Suppressor macrophage (primary cell): ENCODE measurements around the gene ADAD2.

Experiments used
- DNase-seq, 4 experiments: peaks; one replicate each; pipeline ENCODE4 v3.0.0-alpha.2; 2020 to 2022
- total RNA-seq, 17 experiments: gene quantifications; one replicate each; lab custom pipeline; 2026; ENCODE audit warnings: mixed read lengths in 6 of 17, inconsistent platforms in 3 of 17; lab: John Stamatoyannopoulos, UW

ADAD2 gene
- 0 to 5.0 (median 0.28) reads per million in 17 experiments for total RNA-seq

DNA sequence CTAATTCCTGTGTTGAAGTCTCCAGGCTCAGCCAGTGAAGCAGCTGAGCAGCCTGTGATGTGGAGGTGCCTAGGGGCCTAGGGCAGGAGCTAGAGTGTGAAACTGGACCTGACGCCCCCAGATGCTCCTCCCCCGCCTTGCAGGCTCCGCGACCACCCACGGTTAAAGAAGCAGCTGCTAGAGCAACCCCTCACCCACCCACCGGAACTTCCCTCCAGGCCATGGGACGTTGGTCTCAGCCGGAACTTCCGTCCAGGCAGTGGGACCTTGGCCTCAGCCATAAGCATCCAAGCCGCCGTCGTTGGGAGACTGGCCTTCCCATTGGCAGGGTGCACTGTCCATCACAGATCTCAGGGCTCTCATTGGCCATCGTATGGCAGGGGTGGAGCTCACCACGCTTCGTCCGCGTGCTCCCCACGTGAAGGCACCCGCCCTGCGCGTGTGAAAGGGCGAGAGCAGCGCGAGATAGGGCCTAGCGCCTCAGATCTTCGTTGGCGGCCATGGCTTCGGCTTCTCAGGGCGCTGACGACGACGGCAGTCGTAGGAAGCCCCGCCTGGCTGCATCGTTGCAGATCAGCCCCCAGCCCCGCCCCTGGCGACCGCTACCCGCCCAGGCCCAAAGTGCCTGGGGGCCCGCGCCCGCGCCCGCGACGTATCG, at the start of gene ADAD2:
TSS of gene ADAD2 (plus strand) at position 427 of the 658 bp plus-strand sequence. CDS start at position 501, 74 bp downstream.
- no peak for DNase-seq

DNA sequence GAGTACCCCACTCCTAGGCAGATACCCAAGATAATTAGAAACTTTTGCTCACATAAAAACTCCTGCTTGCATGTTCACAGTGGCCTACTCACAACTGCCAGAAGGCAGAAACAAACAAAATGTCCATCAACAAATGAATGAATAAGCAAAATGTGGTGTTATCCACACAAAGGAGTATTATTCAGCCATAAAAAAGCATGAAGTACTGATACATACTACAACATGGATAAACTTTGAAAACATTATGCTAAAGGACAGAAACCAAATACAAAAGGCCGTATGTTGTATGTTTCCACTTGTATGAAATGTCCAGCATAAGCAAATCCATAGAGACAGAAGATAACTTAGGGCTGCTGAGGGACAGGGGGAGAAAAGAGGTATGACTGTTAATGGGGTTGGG, 47.9 kb upstream of the ADAD2 start:
- no peak for DNase-seq

DNA sequence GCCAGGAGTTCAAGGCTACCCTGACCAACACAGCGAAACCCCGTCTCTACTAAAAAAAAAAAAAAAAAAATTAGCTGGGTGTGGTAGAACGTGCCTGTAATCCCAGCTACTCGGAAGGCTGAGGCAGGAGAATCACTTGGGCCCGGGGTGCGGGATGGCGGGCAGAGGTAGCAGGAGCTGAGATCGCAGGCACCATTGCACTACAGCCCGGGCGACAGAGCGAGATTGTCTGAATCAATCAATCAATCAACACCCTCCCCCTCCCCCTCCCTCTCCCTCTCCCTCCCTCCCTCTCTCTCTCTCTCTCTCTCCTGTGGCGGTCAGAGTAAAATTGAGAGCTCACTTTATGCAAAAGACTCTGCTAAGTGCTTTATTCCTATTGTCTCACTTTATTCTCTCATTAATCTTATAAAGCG, 47.2 kb upstream of the ADAD2 start:
- DNase-seq, result no peak

DNA sequence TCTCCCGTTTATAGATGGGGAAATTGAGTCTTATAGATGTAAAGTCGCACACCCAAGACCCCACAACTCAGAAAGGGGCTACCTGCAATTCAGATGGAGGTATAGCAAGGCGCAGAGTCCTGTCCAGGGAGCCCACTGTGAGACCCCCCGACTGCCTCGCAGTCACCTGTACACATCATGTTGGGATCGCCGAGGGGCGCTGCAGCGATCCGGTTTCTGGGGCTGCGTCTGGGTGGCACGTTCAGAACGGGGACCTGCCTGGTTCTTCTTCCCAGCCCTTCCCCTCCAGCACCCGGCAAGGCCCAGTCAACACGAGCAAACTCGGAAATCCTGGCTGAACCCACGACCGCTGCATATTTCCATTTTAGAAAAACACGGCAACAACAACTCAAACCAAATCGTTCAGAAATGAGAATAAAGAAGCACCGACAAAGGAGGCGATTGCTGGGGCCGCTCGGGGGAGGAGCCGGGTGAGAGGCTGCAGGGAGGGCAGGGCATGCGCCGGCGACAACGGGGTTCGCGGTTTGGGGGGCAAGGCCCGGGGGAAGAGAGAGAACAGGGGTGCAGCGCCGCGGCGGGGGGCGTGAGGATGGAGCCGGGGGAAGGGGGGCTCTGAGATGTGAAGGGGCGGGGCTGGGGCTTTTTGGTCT, 46.6 kb upstream of the ADAD2 start:
- DNase-seq, result peak; percentile 21 to 61 (median 38)

DNA sequence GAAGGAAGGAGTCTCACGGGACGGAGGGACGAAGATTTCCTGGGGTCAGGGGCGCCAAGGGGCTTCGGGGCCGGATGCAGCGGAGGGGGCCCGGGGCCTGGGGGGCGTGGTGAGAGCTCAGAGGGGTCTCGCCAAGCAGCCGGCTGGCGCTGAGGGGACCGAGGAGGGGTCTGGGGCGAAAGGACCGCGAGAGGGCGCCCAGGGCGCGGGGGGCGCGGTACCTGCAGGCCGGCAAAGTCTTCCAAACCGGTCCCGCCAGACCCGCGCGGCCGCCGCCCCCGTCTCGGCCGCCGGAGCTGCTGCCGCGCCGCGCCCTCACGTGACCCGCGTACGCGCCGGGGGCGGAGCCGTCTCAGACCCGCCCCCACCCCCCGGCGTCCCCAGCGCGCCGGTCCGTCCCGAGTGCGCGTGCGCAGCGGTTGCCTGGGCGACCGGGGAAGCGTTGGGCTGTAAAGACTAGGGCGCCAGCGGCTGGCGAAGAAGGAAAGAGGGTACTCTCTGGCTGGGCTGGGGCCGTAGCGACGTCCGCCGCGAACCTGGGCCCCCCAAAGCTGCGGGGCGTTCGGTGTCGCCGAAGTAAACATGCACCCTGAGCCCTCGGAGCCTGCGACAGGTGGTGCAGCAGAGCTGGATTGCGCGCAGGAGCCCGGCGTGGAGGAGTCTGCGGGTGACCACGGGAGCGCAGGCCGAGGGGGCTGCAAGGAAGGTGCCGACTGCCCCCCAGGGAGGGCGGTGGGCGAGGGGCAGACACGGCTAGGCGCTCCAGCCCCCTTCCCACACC, 45.9 kb upstream of the ADAD2 start, which contains the start of the genes DNAAF1 and HSDL1:
TSS of gene DNAAF1 (plus strand) at position 450 of the 781 bp plus-strand sequence. CDS start at position 583, 133 bp downstream.
TSS of gene HSDL1 (minus strand) at position 319 of the 781 bp plus-strand sequence. CDS start 13,856 bp downstream, outside the sequence.
- peak; percentile 94 to 99 (median 97) for DNase-seq

DNA sequence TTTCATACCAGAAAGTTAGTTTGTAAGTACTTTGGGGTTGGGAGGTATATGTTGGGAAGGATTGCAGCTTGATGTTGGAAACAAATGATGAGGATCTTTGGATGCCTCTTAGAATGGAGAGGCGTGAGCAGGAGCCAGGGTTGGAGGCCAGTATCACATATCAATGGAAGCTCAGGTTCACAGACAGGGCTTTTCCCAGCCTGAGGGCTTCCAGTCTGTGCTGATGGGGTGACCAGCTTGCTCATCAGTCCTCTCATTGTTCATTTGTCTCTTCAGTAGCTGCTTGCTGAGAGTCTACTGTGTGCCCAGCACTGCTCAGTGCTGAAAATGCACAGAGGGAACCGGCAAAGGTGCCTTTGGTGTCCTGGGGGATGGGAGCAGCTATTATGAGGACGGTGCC, 40.0 kb upstream of the ADAD2 start:
- no peak for DNase-seq

DNA sequence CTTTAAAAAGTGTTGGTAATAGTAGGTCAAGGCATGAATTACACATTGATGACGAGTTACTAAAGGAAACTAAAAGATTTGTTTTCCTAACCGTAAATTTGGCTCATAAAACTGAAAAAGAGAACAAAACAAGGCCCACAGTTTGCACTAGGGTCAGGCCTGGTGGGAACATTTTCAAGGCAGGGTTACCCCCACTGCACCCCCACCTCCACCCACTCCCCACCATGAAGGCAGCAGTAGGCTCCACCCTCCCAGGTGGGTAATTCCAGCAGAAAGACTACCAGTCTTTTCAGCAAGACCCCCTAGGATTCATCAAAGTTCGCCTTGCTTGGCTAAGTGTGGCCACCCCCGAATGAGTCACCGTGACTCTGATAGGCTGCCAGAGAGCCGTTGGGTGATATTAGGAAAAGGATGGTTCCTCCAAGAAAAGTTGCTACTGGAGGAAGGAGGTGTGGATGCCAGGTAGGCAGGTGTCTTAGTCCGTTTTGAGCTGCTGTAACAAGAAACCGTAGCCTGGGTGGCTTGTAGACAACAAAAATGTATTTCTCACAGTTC, 37.2 kb upstream of the ADAD2 start:
- DNase-seq, result no peak

DNA sequence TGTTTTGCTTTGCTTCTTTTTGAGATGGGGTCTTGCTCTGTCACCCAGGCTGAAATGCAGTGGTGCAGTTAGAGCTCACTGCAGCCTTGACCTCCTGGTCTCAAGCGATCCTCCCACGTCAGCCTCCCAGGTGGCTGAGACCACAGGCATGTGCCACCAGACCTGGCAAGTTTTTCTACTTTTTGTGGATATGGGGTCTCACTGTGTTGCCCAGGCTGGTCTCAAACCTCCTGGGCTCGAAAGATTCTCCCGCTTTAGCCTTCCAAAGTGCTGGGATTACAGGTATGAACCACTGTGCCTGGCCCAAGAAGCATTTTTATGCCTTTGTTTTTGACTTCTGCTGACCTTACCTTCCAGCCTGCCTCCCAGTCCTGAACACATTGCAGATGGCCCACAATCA, 35.7 kb upstream of the ADAD2 start:
- no peak for DNase-seq

DNA sequence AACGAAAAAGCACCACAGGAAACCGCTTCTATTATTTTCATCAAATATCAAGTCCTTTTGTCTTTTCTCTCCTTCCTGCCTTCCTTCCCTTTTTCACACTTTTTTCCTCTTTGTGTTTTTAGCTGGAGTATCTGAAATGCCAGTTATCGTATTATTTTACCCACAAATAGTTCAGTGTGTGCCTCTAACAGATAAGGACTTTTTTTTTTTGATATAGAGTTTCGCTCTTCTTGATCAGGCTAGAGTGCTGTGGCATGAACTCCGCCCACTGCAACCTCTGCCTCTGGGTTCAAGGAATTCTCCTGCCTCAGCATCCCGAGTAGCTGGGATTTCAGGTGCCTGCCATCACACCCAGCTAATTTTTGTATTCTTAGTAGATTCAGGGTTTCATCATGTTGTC, 35.2 kb upstream of the ADAD2 start:
- DNase-seq, result no peak

DNA sequence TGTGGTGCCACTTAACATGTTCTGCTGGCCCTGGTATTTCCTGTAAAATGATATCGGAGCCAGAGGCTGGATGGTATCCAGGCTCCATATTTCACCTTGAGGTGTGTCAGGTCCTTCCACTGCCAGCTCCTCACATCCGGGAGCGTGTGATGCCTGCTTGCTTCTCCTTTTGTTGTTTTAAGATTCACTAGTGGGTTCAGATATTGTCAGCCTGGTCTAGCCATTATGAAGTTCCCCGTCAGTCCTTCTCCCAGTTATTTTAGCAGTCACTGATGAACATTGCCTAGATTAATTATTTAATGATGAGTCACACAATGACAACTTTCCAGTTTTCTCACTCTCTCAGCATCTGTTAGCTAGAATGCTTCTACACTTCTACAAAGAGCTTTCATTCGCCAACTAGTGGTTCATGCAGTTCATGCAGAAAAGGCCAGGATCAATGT, 34.6 kb upstream of the ADAD2 start:
- DNase-seq, result no peak

DNA sequence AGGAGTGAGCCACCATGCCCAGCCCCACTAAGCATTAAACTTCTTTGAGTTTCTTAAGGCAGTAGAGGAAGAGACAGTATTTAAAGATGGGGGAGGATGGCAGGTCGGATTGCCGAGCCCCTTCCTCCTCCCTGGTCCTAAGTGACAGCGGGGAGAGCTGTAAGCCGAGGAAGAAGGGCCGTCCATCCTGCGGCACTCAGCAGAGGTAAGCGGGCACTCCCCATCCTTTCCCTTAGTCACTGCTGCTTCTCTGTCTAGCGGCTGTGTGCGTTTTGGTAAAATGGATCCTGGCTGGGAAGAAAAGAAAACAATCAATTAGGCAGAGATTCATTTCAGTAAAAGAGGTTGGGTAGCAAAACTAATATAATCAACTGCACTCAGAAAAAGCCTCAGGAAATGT, 31.9 kb upstream of the ADAD2 start:
- no peak for DNase-seq

DNA sequence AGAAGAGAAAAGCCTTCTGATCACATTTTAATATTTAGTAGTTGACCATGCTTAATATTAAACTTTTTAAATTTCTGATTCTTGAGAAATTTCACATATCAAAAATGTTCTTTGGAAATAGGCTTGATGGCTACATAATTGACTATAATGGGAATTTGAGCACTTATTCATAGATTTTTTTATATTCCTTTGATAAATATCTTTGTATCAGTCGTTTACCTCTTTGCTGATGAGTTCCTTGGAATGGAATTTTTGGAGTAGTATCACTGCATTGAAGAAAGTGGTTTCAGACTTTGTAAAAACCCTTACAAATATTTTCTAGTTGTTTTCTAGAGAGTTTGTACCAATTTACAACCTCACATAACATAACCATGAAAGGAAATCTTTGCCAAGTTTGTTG, 31.2 kb upstream of the ADAD2 start:
- DNase-seq, result no peak

DNA sequence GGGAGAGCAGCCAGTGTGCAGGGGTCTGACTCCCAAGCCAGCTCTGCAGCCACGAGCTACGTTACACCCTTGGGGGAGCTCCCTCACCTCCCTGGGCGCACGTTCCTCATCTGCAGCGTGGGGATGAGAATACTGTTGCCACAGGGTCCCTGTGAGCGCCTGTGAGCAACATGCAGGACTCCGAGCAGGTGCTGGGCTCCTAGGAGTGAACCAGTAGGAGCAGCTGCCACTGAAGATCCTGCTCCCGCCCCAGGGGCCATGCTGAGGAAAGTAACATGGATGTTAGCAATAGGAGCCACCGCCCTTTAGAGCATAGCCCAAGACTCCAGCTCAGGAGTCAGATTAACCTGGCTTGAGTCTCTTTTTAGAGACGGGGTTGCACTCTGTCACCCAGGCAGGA, 29.9 kb upstream of the ADAD2 start:
- no peak for DNase-seq

DNA sequence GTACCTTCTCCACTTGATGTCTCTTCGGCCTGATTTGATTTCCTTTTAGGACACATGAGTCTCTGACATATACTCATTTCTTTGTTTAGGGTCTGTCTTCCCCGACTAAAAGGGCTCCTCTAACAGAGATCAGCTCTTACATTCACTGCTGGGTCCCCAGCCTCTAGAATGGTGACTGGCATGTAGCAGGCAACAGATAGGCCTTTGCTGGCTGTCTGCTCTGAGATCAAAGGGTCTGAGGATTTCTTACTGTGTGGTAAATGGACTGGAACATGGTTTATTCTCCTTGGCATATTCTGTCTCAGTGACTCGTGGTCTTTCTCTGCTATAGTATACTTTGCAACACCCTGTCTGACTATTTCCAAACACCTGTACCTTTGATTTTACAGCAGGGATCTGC, 29.2 kb upstream of the ADAD2 start:
- no peak for DNase-seq

DNA sequence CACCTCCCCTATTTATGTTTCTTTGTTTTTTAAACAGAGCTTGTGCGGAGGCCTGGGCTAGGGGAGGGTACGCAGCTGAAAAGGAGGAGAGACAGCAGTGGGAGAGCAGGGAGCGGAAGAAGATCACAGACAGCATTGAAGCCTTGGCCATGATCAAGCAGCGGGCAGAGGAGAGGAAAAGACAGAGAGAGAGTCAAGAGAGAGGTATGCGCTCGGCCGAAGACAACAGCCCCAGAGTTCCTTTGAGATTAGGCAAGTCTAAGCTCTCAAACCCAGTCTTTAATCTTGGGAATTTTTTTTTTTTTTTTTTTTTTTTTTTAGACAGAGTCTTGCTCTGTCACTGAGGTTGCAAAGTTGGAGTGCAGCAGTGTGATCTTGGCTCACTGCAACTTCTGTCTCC, 25.2 kb upstream of the ADAD2 start:
- DNase-seq, result no peak

DNA sequence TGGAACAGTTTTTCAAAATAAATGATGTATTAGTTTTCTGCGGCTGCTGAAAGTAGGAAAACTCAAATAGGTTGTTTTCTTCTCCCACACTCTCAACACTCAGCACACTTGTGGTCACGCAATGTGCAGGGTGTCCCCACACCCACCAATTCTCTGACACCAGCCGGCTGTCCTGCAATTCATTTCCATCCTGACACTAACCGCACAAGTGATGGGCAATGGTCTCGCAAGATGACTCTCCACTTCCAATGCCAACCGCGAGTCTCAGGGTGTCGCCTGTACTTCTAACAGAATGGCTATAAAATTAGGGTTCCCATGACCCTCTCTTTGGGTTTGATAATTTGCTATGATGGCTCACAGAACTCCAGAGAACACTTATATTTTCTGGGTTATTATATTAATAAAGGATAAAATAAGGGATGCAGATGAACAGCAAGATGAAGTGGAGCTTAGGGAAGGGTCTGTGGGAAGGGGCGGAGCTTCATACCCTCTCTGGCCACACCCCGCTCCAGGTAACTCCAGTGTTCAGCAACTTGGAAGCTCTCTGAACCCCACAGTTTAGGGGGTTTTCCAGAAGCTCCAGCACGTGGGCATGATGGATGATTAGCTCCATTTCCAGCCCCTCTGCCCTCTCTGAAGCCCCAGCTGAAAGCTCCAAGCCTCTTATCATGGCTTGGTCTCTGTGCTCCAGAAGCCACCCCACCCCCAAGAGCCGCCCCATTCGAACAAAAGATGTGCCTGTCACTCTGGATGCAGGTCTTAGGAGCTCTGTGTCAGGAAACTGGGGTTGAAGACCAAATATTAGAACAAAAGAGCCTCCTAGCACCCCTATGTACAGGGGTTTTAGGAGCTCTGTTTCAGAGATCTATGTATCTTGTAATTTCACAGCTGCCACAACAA, 23.9 kb upstream of the ADAD2 start:
- DNase-seq, result no peak

DNA sequence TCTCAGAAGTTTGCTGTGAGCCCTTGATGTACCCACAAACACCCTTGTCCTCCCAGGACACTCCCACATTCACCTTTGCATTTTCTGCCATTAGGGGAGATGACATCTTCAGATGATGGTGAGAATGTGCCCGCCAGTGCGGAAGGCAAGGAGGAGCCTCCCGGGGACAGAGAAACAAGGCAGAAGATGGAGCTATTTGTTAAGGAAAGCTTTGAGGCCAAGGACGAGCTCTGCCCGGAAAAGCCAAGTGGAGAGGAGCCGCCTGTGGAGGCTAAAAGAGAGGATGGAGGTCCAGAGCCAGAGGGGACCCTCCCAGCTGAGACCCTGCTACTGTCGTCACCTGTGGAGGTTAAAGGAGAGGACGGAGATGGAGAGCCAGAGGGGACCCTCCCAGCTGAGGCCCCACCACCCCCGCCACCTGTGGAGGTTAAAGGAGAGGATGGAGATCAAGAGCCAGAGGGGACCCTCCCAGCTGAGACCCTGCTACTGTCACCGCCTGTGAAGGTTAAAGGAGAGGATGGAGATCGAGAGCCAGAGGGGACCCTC, 21.1 kb upstream of the ADAD2 start:
- no peak for DNase-seq

DNA sequence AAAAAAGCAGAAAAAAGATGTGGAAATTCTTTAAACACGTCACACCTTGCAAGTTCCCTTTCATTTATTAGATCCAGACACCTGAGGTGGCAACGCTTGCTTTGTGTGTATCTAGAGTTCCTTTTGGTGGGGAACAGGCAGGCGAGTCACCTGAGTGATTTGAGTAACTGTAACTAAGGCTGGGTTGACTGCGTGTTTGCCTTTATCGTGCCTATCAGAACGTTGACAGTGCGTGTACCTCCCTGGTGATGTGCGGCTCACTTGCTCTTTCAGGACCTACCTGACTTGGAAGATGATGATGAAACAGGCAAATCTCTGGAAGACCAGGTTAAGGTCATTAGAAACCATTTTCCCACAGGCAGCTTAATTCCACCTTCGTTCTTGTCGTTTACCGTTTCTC, 16.6 kb upstream of the ADAD2 start:
- no peak for DNase-seq

DNA sequence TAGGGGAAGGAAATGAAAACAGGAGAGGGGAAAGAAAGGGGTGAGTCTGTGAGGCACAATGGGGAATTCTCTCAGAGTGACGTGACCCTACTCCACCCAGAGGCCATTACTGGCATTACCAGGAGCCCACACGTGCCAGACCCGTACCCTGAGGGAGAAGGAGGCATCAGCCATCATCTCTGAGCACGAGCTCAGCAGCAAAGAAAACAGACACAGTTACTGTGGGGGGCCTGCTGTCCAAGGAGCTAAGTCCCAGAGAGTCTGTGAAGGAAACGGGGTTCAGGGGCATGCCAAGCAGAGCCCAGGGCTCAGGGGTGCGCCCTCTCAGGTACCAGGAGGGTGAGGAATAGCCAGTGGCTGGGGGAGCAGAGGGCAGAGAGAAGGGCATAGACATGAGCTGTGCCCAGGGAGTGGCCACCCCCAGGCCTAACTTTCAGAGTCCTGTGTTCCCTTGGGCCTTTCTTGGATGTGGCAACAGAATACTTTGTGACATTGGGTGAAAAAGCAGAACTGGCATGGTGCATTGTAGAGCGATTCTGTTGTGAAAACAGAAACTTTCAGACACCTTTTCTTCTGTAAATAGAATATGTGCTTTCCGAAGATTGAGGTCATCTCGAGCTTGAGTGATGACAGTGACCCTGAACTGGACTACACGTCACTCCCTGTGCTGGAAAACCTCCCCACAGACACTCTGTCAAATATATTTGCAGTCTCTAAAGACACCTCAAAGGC, 15.4 kb upstream of the ADAD2 start:
- DNase-seq, result peak; percentile 72 to 91 (median 79)

DNA sequence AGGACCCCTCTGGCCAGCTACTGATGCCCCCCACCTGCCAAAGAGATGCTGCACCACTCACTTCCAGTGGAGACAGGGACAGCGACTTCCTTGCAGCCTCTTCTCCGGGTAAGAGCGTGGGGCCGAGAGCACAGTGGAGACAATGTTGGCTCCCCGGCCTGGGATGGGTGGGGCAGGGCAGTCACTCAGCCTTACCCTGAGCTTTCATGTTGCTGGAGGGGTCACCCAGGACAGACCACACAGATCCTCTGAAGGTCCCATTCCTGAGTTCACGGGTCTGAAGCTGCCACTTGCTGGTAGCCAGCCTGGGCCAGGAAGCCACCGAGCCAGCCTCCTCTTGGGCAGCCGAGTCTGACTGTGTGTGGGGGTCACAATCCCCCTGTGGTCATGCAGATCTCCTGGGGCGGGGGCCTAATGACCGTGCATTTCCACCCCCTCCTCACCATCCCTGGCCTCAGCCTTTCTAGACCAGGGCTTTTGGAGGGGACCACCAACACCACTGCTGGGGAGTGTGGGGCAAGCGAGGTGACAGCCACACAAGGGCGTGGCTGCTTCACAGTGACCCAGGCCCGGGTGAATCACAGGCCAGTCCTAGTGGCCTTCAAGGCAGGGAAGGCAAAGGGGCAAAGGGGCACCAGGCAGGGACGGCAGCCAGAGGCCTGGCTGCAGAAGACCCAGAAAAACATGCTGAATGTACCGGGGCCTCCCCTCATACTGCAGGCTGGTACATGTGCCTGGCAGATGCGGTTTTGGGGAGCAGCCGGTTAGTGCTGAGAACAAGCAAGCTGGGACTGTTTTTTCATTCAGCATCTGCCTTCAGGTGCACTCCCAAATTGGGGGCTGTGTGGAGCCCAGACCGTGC, 14.5 kb upstream of the ADAD2 start:
- DNase-seq, result no peak
